ENCODE results near the gene STAT4.
A peak's percentile ranks its signal among the peaks of the same experiment; 100 is the strongest.

STAT4 gene

GRCh38 chr2:191051177-191051576 is 99.6 kb downstream of the STAT4 start:
- no peak for DNase-seq (ENCODE audit: low read depth)
- no peak overlapping the region for H3K4me3 ChIP-seq (ENCODE audit: control insufficient read depth, low read depth, low read length)
- no peak for TF ChIP-seq CTCF (IDR thresholded peaks at IDR 0.05; ENCODE audit: control insufficient read depth, insufficient read depth, low read depth, low read length, missing control alignments)

GRCh38 chr2:191050640-191050987 is 100.2 kb downstream of the STAT4 start:
- peak; percentile 86 for DNase-seq (ENCODE audit: low read depth)
- TF ChIP-seq CTCF (IDR thresholded peaks at IDR 0.05; ENCODE audit: control insufficient read depth, insufficient read depth, low read depth, low read length, missing control alignments): no peak
- H3K4me3 ChIP-seq (ENCODE audit: control insufficient read depth, low read depth, low read length): no peak overlapping the region

GRCh38 chr2:191049728-191050639 is 100.8 kb downstream of the STAT4 start:
- peak; percentile 83 for DNase-seq (ENCODE audit: low read depth)
- H3K4me3 ChIP-seq (ENCODE audit: control insufficient read depth, low read depth, low read length): no peak overlapping the region
- TF ChIP-seq CTCF (IDR thresholded peaks at IDR 0.05; ENCODE audit: control insufficient read depth, insufficient read depth, low read depth, low read length, missing control alignments): no peak

GRCh38 chr2:191048073-191048472 is 102.7 kb downstream of the STAT4 start:
- DNase-seq (ENCODE audit: low read depth): no peak
- H3K4me3 ChIP-seq (ENCODE audit: control insufficient read depth, low read depth, low read length): no peak overlapping the region
- no peak for TF ChIP-seq CTCF (IDR thresholded peaks at IDR 0.05; ENCODE audit: control insufficient read depth, insufficient read depth, low read depth, low read length, missing control alignments)

- no peak overlapping the region for H3K4me3 ChIP-seq (ENCODE audit: control insufficient read depth, low read depth, low read length)
- no peak for DNase-seq (ENCODE audit: low read depth)
- TF ChIP-seq CTCF (IDR thresholded peaks at IDR 0.05; ENCODE audit: control insufficient read depth, insufficient read depth, low read depth, low read length, missing control alignments): no peak
Measured at GRCh38 chr2:191045141-191045540, 105.7 kb downstream of the STAT4 start.

GRCh38 chr2:191043438-191043837 is 107.4 kb downstream of the STAT4 start:
- H3K4me3 ChIP-seq (ENCODE audit: control insufficient read depth, low read depth, low read length): no peak overlapping the region
- no peak for TF ChIP-seq CTCF (IDR thresholded peaks at IDR 0.05; ENCODE audit: control insufficient read depth, insufficient read depth, low read depth, low read length, missing control alignments)
- DNase-seq (ENCODE audit: low read depth): no peak

Data from AG09309 (cell line).